ENCODE measurements around the gene PDIA6. TPM values are rescaled to one million over a fixed set of nuclear protein-coding genes. Genes with fewer than 3 reads are reported as not detected.

The PDIA6 gene
- total RNA-seq, 4 donors from 2014 or later, result 86.9 to 146 (median 114) TPM

DNA sequence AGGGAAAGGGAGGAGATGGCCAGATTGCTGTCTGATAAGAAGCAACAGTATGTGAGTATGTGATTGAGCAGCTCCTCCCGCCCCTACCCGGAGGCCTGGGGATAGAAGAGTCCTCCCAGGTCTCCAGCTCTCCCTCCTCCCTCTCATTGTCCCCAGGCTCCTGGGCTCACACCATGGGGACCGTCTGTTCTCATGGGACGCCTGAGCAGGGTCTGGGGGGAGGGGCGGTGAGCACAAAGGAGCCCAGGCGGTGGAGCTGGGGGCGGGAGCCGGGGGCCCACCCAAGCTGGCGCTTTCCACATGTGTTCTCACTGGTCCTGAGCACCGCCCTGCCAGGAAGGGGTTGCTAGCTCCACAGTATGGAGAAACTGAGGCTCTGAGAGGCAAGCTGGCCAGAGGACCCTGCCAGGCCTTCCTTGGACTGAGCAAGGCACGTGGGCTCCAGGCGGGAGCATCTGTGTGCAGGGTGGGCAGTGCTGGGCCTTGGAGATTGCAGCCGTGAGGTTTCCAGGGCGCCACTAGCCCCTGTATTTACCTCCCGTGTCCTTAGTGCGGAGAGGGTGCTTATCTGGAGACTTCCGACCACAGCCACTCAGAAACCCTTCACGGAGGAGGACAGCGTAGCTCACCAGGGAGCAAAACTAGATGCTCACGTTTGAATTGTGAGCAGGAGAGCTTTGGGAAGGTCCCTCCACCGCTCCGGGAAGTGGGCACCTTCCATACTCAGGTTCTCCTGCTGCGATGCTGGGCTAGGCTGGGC, 37.4 kb downstream of the PDIA6 start:
- TF ChIP-seq, protein P1, sequence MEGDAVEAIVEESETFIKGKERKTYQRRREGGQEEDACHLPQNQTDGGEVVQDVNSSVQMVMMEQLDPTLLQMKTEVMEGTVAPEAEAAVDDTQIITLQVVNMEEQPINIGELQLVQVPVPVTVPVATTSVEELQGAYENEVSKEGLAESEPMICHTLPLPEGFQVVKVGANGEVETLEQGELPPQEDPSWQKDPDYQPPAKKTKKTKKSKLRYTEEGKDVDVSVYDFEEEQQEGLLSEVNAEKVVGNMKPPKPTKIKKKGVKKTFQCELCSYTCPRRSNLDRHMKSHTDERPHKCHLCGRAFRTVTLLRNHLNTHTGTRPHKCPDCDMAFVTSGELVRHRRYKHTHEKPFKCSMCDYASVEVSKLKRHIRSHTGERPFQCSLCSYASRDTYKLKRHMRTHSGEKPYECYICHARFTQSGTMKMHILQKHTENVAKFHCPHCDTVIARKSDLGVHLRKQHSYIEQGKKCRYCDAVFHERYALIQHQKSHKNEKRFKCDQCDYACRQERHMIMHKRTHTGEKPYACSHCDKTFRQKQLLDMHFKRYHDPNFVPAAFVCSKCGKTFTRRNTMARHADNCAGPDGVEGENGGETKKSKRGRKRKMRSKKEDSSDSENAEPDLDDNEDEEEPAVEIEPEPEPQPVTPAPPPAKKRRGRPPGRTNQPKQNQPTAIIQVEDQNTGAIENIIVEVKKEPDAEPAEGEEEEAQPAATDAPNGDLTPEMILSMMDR (IDR thresholded peaks at IDR 0.05), result no peak
- ATAC-seq (ENCODE audit: low FRiP score) (no peak), DNase-seq (ENCODE audit: low spot score) (no peak)

DNA sequence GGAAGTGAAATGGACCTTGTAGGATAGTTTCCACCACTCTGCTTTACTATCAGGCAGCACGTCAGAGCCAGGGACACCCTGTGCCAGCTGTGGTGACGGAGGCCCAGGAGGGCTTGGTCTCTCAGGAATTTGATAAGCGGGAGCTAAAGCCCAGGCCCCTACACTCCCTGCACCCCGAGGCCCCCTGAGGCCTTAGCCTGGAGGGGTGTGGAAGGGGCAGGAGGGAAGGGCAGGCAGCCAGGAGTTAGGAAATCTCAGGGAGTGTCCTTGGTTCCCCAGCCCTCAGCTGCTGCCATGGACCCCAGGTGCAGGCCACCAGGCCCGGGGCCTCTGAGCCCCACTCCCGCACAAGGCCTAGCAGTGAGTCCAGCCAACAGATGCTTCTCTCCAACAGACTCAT, 38.2 kb downstream of the PDIA6 start:
- DNase-seq (ENCODE audit: low spot score), result no peak
- TF ChIP-seq, protein P1 (IDR thresholded peaks at IDR 0.05), result no peak
- no peak for ATAC-seq (ENCODE audit: low FRiP score)

DNA sequence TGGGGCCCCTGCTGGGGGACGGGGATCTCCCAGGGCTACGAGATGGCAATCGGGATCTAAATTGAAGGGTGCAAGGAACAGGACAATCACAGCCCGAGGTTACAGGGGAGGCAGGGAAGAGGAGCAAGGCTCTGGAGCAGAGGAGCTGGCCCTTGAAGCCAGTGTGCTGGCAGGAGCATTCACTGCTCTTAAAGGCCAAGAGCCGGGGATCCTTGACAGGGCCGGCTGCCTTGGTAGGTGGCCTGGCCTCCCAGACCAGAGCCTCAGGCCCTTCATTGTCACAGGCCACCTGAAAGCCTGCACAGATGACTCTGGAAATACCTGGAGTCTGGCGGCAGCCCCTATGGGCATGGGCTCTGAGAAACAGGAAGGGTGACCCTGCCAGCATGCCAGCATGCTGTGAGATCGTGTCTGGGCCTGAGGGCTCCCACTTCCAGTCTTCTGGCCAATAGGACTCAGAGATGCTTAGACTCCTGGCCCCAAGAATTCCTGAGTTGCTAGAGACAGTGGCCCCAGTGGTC, 38.7 kb downstream of the PDIA6 start:
- DNase-seq (ENCODE audit: low spot score) (no peak), ATAC-seq (ENCODE audit: low FRiP score) (no peak)
- TF ChIP-seq, protein P1 (IDR thresholded peaks at IDR 0.05), result no peak

DNA sequence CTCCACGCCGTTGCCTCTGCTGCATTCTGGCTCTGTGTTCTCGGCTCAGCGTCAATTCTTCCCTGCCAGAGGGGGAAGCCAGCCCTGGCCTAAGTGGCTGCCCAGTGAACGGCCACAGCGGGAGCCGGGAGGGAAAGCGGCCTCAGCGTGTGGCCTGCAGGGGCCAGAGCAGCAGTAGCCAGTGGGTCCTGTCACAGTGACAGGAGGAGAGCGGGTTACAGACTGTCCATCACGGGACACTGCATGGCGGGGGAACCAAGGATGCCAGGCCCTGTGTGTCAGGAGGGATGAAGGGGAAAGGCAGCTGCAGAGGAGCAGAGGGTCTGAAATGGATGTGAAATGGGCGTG, 39.7 kb downstream of the PDIA6 start:
- no peak for DNase-seq (ENCODE audit: low spot score)
- TF ChIP-seq, protein P1 (IDR thresholded peaks at IDR 0.05), result no peak
- ATAC-seq (ENCODE audit: low FRiP score), result no peak

DNA sequence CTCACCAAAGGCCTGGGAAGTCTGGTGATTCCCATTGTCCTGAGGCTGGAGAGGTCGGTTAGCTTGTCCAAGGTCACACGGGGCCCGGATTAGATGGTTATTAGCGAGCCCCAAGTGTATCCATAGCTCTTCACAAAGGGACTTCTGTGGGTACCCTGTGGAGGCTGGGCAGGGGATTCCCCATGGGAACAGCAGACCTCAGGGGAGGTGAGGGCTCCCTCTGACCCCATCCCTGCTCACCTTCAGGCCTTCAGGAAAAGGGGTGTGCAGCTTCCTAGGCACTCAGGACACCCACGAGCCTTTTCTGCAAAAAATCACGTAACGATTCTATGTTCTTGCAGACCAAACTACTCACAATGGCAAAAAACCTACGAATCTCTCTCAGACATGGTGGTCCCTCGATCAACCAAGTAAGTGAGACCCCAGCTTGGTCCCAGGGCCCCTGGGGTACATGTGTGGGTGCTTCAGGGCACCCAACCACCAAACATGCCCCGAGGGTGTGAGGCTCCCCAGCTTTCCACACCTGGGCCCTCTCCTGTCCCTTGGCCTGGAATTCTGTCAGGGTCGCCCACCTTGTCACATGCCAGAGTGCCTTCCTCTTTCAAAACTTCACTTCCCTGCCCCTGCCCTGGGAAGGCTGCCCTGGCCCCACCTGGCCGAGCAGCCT, 40.3 kb downstream of the PDIA6 start:
- TF ChIP-seq, protein P1 (IDR thresholded peaks at IDR 0.05), result no peak
- DNase-seq (ENCODE audit: low spot score) (no peak), ATAC-seq (ENCODE audit: low FRiP score) (no peak)

DNA sequence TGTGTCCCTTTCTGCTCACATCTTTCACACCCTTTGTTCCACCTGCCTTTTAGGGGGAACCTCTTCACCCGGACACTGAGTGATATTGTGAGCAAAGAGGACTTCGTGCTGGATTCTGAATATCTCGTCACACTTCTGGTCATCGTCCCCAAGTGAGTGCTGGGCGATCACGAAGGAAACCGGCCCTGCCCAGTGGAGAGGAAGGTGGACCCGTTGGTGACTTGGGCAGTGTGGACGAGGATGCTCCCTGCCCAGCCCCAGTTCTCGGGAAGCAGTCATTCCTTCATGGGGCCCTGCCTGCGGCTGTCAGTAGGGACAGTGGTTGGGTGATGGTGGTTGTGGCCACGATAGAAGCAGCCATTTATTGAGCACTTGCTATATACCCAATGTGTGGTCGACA, 40.8 kb downstream of the PDIA6 start:
- ATAC-seq (ENCODE audit: low FRiP score) (no peak), DNase-seq (ENCODE audit: low spot score) (no peak)
- TF ChIP-seq, protein P1 (IDR thresholded peaks at IDR 0.05), result no peak
